Breast epithelium (tissue), 3 donors: ENCODE results near the gene ITGB4.

Experiments
- CTCF ChIP-seq, 3 donors: fragments of 450-650 bp; IDR thresholded peaks; one replicate each; pipeline ENCODE4 v1.5.1; 2016 to 2017; ENCODE audit warnings: antibody characterized with exemption in 3 of 3, mild to moderate bottlenecking in 3 of 3, moderate library complexity in 3 of 3
- POLR2A ChIP-seq: fragments of 450-650 bp; IDR thresholded peaks from one replicate; pipeline ENCODE4 v1.6.1; 2016; ENCODE audit warnings: antibody characterized with exemption, mild to moderate bottlenecking, moderate library complexity
- POLR2AphosphoS5 ChIP-seq, 3 donors: sonication (generic); formaldehyde crosslinking; IDR thresholded peaks; one replicate each; pipeline ENCODE4 v1.6.1; 2017; ENCODE audit warnings: antibody characterized with exemption in 3 of 3

GRCh38 chr17:75751676-75752404, 30.6 kb downstream of the ITGB4 start:
- TF ChIP-seq POLR2A: no peak
- TF ChIP-seq POLR2AphosphoS5 (IDR thresholded peaks at IDR 0.05): no peak
- TF ChIP-seq CTCF (IDR thresholded peaks at IDR 0.05): no peak
